HG03108 (cell line): ENCODE measurements around the gene CAB39L.

Experiments
- ATAC-seq: cut with Tn5 transposase; IDR thresholded peaks from one replicate; pipeline ENCODE4 v1.9.1; 2021; ENCODE audit warnings: moderate library complexity; ENCODE audit not compliant: unreplicated experiment

CAB39L gene

DNA sequence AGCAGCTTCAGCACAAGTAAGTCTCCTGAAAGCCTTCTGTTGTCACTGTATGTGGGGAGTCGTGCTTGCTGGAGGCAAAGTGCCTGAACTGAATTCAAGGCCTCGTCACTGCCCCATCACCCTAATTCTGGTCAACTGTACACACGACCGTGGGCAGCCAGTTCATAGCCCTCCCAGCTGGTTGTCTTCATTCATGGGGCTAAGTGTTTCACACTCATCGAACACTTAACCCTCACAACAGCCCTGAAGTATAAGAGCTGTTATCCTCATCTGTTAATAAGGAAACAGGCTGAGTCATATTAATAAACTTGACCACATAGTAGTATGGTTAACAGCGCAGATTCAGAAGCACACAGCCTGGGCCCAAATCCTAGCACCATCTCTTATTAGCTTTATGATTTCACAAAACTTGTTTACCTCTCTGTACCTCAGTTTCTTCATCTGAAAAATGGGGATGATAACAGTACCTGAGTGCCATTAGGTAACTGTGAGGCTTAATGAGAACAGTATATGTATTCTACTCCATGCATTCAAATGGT lies 129.5 kb downstream of the CAB39L start:
- no peak for ATAC-seq

DNA sequence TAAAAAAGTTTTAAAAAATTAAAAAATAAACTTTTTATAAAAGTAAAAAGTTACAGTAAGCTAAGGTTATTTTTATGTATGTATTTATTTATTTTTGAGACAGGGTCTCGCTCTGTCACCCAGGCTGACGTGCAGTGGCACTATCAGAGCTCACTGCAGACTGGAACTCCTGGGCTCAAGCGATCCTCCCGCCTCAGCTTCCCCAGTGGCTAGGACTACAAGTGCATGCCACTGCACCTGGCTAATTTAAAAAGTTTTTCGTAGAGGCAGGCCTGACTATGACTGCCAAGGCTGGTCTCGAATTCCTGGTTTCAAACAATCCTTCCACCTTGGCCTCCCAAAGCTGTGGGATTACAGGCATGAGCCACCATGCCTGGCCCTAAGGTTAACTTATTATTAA lies 132.0 kb downstream of the CAB39L start:
- ATAC-seq = no peak

DNA sequence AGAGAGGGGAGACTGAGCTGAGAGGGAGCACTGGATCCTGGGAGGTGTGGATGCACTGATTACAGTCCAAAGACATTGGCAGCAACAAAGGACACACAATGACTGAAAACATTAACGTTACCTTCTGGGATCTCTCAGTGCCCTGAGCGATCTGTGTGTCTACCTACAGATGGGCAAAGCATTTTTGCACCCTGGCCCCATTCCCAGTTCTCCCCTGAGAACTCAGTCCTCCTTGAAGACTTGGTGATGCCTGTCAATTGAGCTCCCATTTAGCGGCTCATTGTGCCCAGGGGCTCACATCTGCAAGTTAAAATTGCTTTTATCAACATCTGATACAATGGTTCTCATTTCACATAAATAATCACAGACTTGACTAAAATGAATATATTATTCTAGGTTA lies 133.6 kb downstream of the CAB39L start:
- ATAC-seq = no peak

DNA sequence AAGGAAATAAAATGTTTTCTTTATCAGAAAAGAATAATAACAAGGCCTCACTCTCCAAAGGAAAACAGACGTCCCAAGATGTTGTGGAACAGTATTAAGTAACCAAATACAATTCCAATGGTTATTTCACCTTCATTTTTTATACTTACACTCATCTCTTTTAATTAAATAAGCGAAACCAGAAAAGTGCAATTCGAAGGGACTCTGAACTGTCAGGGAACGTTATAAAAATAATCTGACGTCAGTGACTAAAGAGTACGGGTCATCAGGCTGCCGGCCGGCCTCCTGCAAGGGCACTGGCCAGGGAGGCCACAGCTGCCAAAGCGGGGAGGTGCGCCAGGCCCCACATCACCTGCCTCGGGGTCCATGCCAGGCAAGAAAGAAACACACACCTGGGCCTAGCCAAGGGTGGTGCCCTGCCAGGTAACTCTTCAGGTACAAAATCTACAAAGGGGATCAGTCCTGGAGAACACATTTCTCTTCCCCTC lies 134.9 kb downstream of the CAB39L start:
- ATAC-seq = no peak

DNA sequence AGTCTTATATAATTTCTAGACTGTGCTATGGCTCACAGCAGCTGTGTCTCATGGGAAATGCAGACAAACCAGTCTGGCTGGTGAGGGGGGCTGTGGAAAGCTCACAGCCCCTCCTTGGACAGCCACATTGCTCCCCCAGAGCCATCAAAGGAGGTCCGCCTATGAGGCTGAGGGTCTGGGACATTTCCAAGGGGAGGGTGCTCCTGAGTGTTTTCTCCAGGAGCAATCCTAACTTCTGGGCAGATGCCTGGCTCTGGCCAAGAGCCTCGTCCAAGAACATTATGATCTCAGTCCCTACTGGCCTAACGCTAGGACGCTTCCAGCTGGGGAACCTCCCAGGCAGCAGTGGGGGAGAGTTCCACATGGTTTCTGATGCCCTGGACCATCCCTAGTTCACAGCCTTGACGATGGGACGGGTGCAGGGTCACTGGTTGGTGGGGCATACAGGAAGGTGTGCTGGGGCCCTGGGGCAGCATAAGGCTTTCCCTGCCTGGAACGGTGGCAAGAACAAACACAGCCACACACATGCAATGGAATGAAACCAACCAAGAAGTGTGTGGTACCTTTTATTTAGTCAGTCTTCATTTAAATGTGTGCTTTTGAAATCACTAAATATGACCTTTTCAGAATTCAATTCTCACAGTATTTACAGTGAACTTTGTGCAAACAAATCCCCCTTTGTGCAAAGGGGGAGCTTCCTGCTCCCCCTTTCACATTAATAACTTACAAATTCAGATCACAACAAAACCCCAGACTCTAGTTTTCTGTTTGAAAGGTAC lies 135.6 kb downstream of the CAB39L start:
- no peak for ATAC-seq

DNA sequence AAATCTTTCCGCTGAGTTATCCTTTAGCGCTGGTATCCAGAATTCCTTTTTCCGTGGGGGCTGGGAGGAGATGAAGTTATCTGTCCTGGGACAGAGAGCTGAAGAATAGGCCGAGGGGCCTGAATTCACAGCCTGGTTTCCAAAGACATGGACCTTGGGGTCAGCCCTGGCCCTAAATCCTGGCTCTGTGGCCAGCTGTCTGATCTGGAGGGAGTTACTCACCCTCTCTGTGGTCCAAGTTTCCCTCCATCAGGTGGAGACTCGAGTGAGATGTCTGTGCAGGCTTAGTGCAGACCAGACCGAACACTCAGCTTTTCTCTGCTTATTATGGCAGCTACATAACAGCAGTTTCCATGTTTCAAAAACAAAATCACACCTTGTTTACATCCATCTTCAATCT lies 136.5 kb downstream of the CAB39L start:
- ATAC-seq = no peak

GRCh38 chr13:49305792-49306425 lies 138.0 kb downstream of the CAB39L start:
- no peak for ATAC-seq

DNA sequence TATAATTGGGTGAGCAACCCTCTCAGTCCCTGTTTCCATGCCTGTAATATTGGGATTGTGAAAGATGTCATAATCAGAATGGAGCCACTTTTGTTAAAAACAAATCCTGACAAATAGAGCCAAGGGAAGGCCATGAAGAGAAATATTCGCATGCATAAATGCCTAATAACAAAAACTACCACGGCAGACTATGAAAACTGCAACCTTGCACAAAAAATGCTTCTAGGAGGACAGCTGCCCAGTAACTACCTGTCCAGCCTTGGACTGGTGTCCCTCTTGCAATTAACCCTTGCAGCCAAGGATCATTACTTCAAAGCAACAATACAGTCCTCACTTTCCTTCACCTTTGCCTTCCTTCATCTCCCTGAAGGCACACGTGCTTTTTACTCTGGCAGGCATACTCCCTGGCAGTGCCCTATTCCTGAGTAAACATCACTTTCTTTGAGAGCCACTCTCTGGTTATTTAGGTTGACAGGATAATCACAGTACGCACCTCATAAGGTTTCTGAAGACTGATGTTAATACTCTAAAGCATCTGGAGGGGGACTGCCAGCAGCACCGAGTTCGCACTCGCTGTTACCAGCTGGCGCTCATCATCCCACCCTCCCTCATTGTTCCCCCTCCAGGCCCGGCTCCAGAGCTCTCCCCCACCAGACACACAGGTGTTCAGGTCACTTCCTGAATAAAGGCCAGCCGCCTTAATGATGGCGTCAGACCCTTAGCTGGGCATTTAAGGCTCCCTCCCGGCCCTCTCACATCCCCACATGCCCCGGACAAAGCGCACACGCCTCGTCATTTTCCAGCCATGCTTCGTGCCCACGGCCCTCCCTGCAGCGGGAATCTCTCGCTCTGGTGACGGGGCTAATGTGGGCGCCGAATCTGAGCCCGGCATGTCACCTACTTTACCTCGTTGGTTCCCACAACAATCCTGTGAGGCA lies 138.8 kb downstream of the CAB39L start:
- ATAC-seq = no peak

GRCh38 chr13:49304356-49304755 lies 139.5 kb downstream of the CAB39L start:
- ATAC-seq = no peak

- ATAC-seq = no peak
Observed at GRCh38 chr13:49303533-49304252, 140.2 kb downstream of the CAB39L start.

DNA sequence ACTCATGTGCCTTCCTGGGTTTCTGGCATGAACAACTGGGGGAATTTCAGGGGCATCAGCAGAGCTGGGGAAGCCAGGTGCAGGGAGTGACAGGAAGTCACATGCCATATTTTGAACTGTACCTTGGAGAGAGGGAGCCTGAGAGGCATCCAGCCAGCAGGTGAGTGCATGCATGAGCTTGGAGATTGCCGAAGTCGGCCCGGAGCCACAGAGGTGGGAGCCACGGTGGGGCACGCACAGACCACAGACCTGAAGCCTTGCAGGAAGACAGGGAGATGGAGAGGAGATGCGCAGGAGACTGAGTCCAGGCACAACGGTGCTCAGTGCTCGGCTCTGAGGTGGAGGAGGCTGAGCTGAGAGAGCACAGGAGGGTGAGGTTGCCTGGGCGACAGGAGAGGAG lies 141.0 kb downstream of the CAB39L start:
- ATAC-seq = no peak

- no peak for ATAC-seq
Observed at GRCh38 chr13:49302222-49302621, 141.6 kb downstream of the CAB39L start.

GRCh38 chr13:49300739-49301589 lies 142.9 kb downstream of the CAB39L start:
- peak; percentile 81 for ATAC-seq

GRCh38 chr13:49300276-49300675 lies 143.6 kb downstream of the CAB39L start:
- ATAC-seq = no peak

DNA sequence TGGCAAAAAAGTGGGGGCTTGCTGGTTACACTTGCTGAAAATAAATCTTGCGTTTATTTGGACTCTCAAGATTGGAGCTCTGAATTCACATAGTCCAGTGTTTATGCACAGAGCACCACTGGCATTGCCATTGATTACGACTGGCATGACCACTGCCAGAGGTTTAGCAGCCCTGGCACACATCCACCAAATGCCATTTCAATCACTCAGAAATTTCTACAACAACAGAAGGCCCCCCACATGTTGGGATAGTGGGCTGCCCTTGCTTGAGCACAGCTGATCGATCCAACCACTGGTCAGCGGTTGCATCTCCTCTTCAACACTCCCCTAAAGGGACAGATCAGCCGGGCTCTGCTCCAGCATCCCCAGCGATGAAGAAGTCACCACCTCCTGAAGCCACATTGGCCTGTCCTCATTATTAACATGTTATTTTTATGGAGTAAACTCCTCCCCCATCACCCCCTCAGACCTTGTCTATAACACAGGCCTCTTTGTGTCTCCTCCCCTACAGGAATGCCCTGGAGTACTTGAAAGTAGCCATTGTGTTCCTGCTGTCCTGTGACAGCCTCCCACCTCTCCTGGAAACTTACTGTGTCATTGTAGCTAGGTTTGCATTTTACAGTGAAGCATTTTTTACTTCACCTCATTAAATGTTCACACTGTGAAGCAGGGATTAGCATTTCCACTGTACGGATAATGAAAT lies 144.8 kb downstream of the CAB39L start:
- ATAC-seq = no peak

- ATAC-seq = no peak
Observed at GRCh38 chr13:49298416-49298815, 145.4 kb downstream of the CAB39L start.

DNA sequence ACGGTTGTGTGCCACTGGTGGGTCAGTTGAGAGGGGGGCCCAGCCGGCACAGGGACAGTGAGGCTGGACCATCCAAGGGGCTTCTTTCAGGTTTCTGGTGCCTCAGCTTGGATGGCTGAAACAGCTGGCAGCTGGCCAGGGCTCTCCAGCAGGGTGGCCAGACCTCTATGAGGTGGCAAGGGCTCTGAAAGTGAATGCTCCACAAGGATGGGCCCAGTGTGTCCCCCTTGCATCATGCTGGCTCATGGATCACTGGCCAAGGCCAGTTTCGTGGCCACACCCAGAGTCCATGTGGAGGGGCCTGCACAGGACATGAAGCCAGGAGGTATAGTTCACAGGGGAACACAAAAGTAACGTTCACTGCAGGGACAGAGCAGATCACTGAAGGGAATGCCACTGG lies 146.5 kb downstream of the CAB39L start:
- no peak for ATAC-seq

- ATAC-seq = no peak
Observed at GRCh38 chr13:49296659-49297058, 147.2 kb downstream of the CAB39L start.

- ATAC-seq = no peak
Observed at GRCh38 chr13:49295244-49295643, 148.6 kb downstream of the CAB39L start.
